ENCODE results near the gene SMYD3.

Gene SMYD3

GRCh38 chr1:246221485-246222255 lies 285.4 kb downstream of the SMYD3 start:
- in situ Hi-C loops (cut with MboI; ENCODE audit: low sequenced_read_pairs) = no loop called here

- in situ Hi-C loops (cut with MboI; ENCODE audit: low sequenced_read_pairs) = no loop called here
Observed at GRCh38 chr1:246220495-246221065, 286.5 kb downstream of the SMYD3 start.

GRCh38 chr1:246219508-246220030 lies 287.5 kb downstream of the SMYD3 start:
- in situ Hi-C loops (cut with MboI; ENCODE audit: low sequenced_read_pairs) = no loop called here

GRCh38 chr1:246218686-246219085 lies 288.4 kb downstream of the SMYD3 start:
- in situ Hi-C loops (cut with MboI; ENCODE audit: low sequenced_read_pairs) = no loop called here

GRCh38 chr1:246216906-246217305 lies 290.2 kb downstream of the SMYD3 start:
- in situ Hi-C loops (cut with MboI; ENCODE audit: low sequenced_read_pairs) = no loop called here

GRCh38 chr1:246215510-246215903 lies 291.6 kb downstream of the SMYD3 start:
- in situ Hi-C loops (cut with MboI; ENCODE audit: low sequenced_read_pairs) = no loop called here

- in situ Hi-C loops (cut with MboI; ENCODE audit: low sequenced_read_pairs) = no loop called here
Observed at GRCh38 chr1:246214708-246215509, 292.2 kb downstream of the SMYD3 start.

GRCh38 chr1:246213947-246214346 lies 293.1 kb downstream of the SMYD3 start:
- in situ Hi-C loops (cut with MboI; ENCODE audit: low sequenced_read_pairs) = no loop called here

GRCh38 chr1:246213502-246213901 lies 293.6 kb downstream of the SMYD3 start:
- in situ Hi-C loops (cut with MboI; ENCODE audit: low sequenced_read_pairs) = no loop called here

GRCh38 chr1:246213036-246213435 lies 294.0 kb downstream of the SMYD3 start:
- in situ Hi-C loops (cut with MboI; ENCODE audit: low sequenced_read_pairs) = no loop called here

- in situ Hi-C loops (cut with MboI; ENCODE audit: low sequenced_read_pairs) = no loop called here
Observed at GRCh38 chr1:246212013-246212412, 295.1 kb downstream of the SMYD3 start.

- in situ Hi-C loops (cut with MboI; ENCODE audit: low sequenced_read_pairs) = no loop called here
Observed at GRCh38 chr1:246210756-246211155, 296.3 kb downstream of the SMYD3 start.

GRCh38 chr1:246208105-246208504 lies 299.0 kb downstream of the SMYD3 start:
- in situ Hi-C loops (cut with MboI; ENCODE audit: low sequenced_read_pairs) = no loop called here

GRCh38 chr1:246203180-246203579 lies 303.9 kb downstream of the SMYD3 start:
- in situ Hi-C loops (cut with MboI; ENCODE audit: low sequenced_read_pairs) = no loop called here

- in situ Hi-C loops (cut with MboI; ENCODE audit: low sequenced_read_pairs) = no loop called here
Observed at GRCh38 chr1:246200738-246201137, 306.3 kb downstream of the SMYD3 start.

GRCh38 chr1:246200225-246200624 lies 306.9 kb downstream of the SMYD3 start:
- in situ Hi-C loops (cut with MboI; ENCODE audit: low sequenced_read_pairs) = no loop called here

GRCh38 chr1:246199086-246199645 lies 307.9 kb downstream of the SMYD3 start:
- in situ Hi-C loops (cut with MboI; ENCODE audit: low sequenced_read_pairs) = no loop called here

GRCh38 chr1:246198115-246198816 lies 308.8 kb downstream of the SMYD3 start:
- in situ Hi-C loops (cut with MboI; ENCODE audit: low sequenced_read_pairs) = no loop called here

- in situ Hi-C loops (cut with MboI; ENCODE audit: low sequenced_read_pairs) = no loop called here
Observed at GRCh38 chr1:246197076-246197475, 310.0 kb downstream of the SMYD3 start.

- in situ Hi-C loops (cut with MboI; ENCODE audit: low sequenced_read_pairs) = no loop called here
Observed at GRCh38 chr1:246195296-246195695, 311.8 kb downstream of the SMYD3 start.

- in situ Hi-C loops (cut with MboI; ENCODE audit: low sequenced_read_pairs) = no loop called here
Observed at GRCh38 chr1:246193537-246193936, 313.5 kb downstream of the SMYD3 start.
